SK-N-SH treated with all-trans-retinoic acid at 6 μM for 48 hours (cell line): ENCODE data around the gene B3GALT2.

Source experiments
- ATAC-seq: fragments of 200-7000 bp; cut with Tn5 transposase; 3 replicates; pipeline ENCODE4 v1.9.1; 2020; ENCODE audit warnings: mild to moderate bottlenecking, moderate library complexity
- CSRNP3 ChIP-seq: fragments of 250-450 bp; sonication (Bioruptor Pico); IDR thresholded peaks from 2 replicates; pipeline ENCODE4 v1.5.1; 2021; ENCODE audit warnings: mild to moderate bottlenecking, moderate library complexity
- ISL1 ChIP-seq: fragments of 250-450 bp; sonication (Bioruptor Pico); IDR thresholded peaks from 2 replicates; pipeline ENCODE4 v2.1.2; 2022; ENCODE audit warnings: mild to moderate bottlenecking, moderate library complexity
- TCF4 ChIP-seq: fragments of 250-450 bp; sonication (Bioruptor Pico); IDR thresholded peaks from 2 replicates; pipeline ENCODE4 v1.8.0; 2021; ENCODE audit warnings: mild to moderate bottlenecking, moderate library complexity, borderline replicate concordance
- TSHZ2 ChIP-seq: fragments of 250-450 bp; sonication (Bioruptor Pico); IDR thresholded peaks from 2 replicates; pipeline ENCODE4 v1.5.0; 2020; ENCODE audit warnings: mild to moderate bottlenecking, moderate library complexity
- ZC3H10 ChIP-seq: fragments of 250-450 bp; sonication (Bioruptor Pico); IDR thresholded peaks from 2 replicates; pipeline ENCODE4 v1.5.1; 2021; ENCODE audit warnings: mild to moderate bottlenecking, moderate library complexity
- ZNF70 ChIP-seq: fragments of 450-650 bp; formaldehyde crosslinking; IDR thresholded peaks from 2 replicates; pipeline ENCODE4 v1.5.0; 2020; ENCODE audit warnings: mild to moderate bottlenecking, moderate library complexity

B3GALT2 gene

GRCh38 chr1:193140254-193140653, 46.2 kb downstream of the B3GALT2 start:
- ATAC-seq: no peak
- TF ChIP-seq ZC3H10 (CRISPR knock-in tag) (no peak), ZNF70 (CRISPR knock-in tag) (no peak), TSHZ2 (no peak), TCF4 (CRISPR knock-in tag) (no peak)

GRCh38 chr1:193131266-193131860, 55.0 kb downstream of the B3GALT2 start:
- ATAC-seq: no peak
- TF ChIP-seq ZC3H10 (CRISPR knock-in tag): no peak
- no peak for TF ChIP-seq TCF4 (CRISPR knock-in tag)
- no peak for TF ChIP-seq CSRNP3 (CRISPR knock-in tag)
- no peak for TF ChIP-seq ZNF70 (CRISPR knock-in tag)
- no peak for TF ChIP-seq ISL1
- no peak for TF ChIP-seq TSHZ2
- TF ChIP-seq, all 23 proteins: peak for 0
